Central memory CD4-positive, alpha-beta T cell (primary cell): ENCODE measurements around the gene ARHGAP45.
A peak's percentile ranks its signal among the peaks of the same experiment; 100 is the strongest.

Source experiments
- DNase-seq: peaks from one replicate; pipeline ENCODE4 v3.0.0; 2022

The ARHGAP45 gene

GRCh38 chr19:1038978-1039645 is 27.9 kb upstream of the ARHGAP45 start:
- peak; percentile 30 for DNase-seq

DNA sequence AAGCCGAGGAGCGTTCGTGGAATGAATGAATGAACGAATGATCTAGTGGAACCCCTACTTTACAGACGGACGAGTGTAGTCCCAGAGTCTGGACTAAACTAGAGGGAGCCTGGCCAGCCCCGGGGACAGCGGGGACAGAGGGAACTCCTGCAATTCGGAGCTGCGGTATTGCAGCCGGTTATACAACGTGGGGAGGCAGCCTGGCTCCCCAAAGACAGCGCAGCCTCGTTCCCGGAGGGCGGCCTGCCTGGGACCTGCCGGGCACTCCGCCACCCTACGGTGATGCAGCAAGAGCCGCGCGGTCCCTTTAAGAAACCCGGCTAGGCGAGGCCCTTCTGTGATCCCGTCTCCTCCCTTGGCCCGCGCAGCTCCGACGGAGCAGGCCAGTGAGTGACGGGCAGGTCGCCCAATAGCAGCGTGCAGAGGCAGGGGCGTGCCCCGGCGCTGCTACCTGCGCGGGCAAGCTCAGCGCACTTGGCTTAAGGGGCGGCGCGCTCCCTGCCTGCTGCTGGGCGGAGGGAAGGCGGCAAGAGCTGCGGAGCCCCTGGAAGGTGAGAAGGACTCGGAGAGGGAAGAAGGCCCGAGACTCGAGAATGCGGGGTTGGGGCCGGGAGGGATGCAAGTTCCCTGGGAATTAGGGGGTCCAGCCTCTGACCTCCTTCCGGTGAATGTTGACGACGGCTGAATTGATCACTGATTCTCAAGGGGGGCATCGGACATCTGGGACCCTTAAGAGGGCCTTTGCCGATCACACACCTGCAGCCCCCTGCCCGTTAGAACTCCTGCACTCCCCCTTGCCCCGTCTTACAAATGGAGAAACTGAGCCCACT is 27.1 kb upstream of the ARHGAP45 start, which contains the start of gene ABCA7:
Gene ABCA7, plus strand, starts transcription at position 462 of the 830 bp plus-strand sequence. CDS start 1,255 bp downstream, outside the sequence.
- peak; percentile 98 for DNase-seq

GRCh38 chr19:1040476-1041271 is 26.3 kb upstream of the ARHGAP45 start:
- DNase-seq: peak; percentile 86

- no peak for DNase-seq
Measured at GRCh38 chr19:1041272-1041834, 25.6 kb upstream of the ARHGAP45 start.

DNA sequence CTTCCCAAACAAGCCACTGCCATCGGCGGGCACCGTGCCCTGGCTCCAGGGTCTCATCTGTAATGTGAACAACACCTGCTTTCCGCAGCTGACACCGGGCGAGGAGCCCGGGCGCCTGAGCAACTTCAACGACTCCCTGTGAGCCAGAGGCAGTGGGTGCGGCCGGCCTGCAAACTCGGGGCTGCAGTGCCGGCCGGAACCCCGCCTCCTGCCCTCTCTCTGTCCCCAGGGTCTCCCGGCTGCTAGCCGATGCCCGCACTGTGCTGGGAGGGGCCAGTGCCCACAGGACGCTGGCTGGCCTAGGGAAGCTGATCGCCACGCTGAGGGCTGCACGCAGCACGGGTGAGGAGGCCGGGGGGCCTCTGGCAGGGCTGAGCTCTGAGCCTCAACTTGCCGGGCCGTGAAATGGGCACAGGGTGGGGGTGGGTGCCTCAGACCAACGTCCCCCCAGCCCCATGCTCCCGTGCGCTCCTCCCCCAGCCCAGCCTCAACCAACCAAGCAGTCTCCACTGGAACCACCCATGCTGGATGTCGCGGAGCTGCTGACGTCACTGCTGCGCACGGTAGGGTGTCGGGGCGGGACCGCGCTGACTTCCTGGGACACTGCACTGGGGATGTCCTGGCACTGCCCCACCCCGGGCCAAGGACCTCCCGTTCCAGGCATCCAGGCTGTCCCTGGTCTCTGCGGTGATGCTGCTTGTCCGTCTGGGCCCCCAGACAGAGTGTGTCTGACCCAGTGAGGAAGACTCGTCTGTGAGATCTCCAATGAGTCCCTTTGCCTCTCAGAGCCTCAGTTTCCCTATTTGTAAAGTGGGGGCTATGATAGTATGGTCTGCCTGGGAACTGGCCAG is 24.9 kb upstream of the ARHGAP45 start:
- DNase-seq: no peak

GRCh38 chr19:1042689-1043511 is 24.1 kb upstream of the ARHGAP45 start:
- DNase-seq: no peak

DNA sequence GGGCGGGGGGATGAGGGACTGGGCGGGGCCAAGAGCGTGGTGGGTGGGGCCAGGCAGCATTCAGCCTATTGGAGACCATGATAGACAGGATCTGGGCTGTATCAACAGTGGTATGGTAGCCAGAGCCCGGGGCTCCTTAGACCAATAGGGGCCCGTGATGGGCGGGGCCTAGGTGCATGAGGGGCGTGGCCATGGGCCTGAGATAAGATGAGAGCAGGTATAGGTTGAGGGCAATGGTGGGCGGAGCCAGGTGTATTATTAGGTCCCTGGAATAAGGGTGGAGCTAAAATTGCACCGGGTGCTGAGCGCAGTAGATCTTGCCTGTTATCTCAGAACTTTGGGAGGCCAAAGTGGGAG is 21.7 kb upstream of the ARHGAP45 start:
- DNase-seq: peak; percentile 75

- no peak for DNase-seq
Measured at GRCh38 chr19:1046117-1046626, 20.8 kb upstream of the ARHGAP45 start.

DNA sequence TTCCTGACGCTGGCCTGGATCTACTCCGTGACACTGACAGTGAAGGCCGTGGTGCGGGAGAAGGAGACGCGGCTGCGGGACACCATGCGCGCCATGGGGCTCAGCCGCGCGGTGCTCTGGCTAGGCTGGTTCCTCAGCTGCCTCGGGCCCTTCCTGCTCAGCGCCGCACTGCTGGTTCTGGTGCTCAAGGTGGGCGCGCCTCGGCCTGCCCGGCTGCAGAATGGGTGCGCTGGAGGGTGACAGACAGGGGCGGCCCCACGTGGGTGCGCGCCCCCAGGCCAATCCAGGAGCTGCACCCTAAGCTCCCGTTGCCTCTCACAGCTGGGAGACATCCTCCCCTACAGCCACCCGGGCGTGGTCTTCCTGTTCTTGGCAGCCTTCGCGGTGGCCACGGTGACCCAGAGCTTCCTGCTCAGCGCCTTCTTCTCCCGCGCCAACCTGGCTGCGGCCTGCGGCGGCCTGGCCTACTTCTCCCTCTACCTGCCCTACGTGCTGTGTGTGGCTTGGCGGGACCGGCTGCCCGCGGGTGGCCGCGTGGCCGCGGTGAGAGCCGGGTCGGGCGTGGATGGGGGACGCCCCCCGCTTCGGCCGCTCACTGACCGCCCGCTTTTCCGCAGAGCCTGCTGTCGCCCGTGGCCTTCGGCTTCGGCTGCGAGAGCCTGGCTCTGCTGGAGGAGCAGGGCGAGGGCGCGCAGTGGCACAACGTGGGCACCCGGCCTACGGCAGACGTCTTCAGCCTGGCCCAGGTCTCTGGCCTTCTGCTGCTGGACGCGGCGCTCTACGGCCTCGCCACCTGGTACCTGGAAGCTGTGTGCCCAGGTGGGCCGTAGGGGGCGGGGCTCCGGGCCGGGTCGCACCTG is 19.9 kb upstream of the ARHGAP45 start:
- DNase-seq: peak; percentile 27

DNA sequence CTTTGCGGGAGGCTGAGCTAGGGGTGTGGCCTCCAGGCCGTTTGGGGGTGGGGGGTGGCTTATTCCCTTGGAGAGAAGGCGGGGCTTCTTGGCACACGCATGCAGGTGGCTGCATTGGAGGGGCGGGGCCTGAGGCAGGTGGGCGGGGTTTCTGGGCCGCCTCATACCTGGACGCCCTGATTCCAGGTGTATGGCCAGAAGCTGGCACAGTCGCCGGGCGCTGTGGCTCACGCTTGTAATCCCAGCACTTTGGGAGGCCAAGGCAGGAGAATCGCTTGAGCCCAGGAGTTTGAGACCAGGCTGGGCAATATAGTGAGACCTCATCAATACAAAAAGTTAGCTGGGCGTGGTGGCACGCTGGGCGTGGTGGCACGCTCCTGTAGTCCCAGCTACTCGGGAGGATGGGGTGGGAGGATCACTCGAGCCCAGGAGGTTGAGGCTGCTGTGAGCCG is 19.2 kb upstream of the ARHGAP45 start:
- no peak for DNase-seq

DNA sequence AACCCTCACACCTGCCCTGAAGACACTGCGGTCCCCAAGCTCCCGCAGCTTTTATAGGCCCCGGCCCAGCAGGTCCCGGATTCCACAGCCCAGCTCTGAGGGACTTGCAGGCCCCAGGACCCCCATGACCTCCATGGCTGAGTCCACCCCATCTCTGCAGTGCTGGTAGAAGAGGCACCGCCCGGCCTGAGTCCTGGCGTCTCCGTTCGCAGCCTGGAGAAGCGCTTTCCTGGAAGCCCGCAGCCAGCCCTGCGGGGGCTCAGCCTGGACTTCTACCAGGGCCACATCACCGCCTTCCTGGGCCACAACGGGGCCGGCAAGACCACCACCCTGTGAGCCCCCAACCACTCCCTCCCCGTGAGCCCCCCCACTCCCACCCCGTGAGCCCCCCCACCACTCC is 17.9 kb upstream of the ARHGAP45 start:
- DNase-seq: no peak

DNA sequence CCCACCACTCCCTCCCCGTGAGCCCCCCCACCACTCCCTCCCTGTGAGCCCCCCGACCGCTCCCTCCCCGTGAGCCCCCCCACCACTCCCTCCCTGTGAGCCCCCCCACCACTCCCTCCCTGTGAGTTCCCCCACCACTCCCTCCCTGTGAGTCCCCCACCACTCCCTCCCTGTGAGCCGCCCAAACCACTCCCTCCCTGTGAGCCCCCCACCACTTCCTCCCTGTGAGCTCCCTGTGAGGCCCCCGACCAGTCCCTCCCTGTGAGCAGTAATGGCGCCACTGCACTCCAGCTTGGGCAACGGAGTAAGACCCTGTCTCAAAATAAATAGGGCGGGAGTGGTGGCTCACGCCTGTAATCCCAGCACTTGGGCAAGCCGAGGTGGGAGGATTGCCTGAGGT is 17.2 kb upstream of the ARHGAP45 start:
- DNase-seq: no peak

DNA sequence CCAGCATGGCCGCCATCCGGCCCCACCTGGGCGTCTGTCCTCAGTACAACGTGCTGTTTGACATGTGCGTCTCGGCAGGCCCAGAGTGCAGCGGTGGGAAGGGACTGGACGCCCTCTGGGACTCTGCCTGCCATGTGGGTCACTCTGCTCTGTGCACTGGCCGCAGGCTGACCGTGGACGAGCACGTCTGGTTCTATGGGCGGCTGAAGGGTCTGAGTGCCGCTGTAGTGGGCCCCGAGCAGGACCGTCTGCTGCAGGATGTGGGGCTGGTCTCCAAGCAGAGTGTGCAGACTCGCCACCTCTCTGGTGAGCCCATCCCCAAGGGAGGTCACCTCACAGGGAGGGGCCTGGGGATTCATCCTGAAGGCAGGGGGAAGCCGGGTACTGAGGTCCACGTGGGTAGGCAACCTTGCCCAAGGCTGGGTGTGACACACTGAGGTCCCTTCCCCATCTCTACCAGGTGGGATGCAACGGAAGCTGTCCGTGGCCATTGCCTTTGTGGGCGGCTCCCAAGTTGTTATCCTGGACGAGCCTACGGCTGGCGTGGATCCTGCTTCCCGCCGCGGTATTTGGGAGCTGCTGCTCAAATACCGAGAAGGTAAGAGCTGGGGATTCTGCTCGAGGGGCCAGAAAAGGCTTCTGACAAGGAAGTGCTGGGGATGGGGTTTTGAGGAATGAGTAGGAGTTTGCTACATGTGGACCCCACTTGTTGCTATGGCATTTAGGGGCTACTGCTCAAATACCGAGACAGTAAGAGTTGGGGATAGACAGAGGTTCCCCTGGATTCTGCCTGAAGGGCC is 15.8 kb upstream of the ARHGAP45 start:
- DNase-seq: no peak

DNA sequence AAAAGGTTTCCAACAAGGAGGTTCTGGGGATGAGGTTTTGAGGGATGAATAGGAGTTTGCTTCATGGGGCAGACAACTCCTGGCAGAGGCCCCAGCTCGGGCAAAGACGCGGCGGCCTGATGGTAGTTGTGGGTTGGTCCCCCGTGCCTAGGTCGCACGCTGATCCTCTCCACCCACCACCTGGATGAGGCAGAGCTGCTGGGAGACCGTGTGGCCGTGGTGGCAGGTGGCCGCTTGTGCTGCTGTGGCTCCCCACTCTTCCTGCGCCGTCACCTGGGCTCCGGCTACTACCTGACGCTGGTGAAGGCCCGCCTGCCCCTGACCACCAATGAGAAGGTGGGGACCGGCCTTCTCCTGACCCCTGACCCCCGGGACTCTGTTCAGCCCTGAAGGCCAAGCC is 15.2 kb upstream of the ARHGAP45 start:
- DNase-seq: no peak

DNA sequence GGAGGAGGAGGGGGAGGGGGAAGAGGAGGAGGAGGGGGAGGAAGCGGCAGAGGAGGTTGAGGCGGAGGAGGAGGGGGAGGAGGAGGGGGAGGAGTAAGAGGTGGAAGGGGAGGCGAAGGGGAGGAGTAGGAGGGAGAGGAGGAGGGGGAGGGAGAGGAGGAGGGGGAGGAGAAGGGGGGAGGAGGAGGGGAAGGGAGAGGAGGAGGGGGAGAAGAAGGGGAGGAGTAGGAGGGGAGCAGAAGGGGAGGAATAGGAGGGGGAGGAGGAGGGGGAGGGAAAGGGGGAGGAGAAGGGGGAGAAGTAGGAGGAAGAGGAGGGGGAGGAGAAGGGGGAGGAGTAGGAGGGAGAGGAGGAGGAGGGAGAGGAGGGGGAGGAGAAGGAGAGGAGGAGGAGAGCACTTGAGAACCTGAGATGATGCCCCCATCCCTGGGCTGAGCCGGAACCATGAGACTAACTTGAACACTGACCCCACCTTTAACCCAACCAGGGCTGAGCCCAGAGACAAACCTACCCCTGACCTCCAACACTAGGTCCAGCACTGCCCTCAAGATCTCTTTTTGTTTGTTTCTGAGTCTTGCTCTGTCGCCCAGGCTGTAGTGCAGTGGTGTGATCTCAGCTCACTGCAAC is 14.5 kb upstream of the ARHGAP45 start:
- DNase-seq: no peak

- no peak for DNase-seq
Measured at GRCh38 chr19:1053176-1054101, 13.5 kb upstream of the ARHGAP45 start.
